Measurements from ENCODE around the gene VPS37B.

VPS37B gene

GRCh38 chr12:122819209-122819785 lies 76.6 kb downstream of the VPS37B start:
- H3K4me3 Mint-ChIP-seq, result no peak overlapping the region
- peaks cover 6% of the 10 kb centered on the region for H3K4me1 Mint-ChIP-seq
- H3K36me3 Mint-ChIP-seq (ENCODE audit: low read depth), result no peaks in the 10 kb centered on the region
- H3K9me3 Mint-ChIP-seq, result no peaks in the 10 kb centered on the region
- no peak for TF ChIP-seq CTCF (IDR thresholded peaks at IDR 0.05)
- H3K27ac Mint-ChIP-seq, result no peak overlapping the region
- peaks cover 6% of the 10 kb centered on the region for H3K27me3 Mint-ChIP-seq (ENCODE audit: low read depth, poor library complexity)
- DNase-seq, result no peak
